CD4-positive, alpha-beta T cell (primary cell): ENCODE measurements around the gene ARIH2. TPM values are rescaled to one million over a fixed set of nuclear protein-coding genes. Genes with fewer than 3 reads are reported as not detected.

ENCODE experiments used
- ATAC-seq: fragments of 200-7000 bp; cut with Tn5 transposase; one replicate; pipeline ENCODE4 v1.10.0; 2022; ENCODE audit warnings: mild to moderate bottlenecking; ENCODE audit not compliant: poor library complexity
- CTCF ChIA-PET: fragments of 350-600 bp; sonication (Branson Sonifier 250); formaldehyde crosslinking; loops from one replicate; lab custom pipeline; 2021; ENCODE audit warnings: antibody characterized with exemption, inconsistent platforms; lab: Charles Lee
- POLR2A ChIA-PET: fragments of 350-600 bp; sonication (Branson Sonifier 250); formaldehyde crosslinking; loops from one replicate; lab custom pipeline; 2021; ENCODE audit warnings: antibody characterized with exemption, inconsistent platforms; lab: Charles Lee
- DNase-seq, 14 experiments: peaks; one replicate each; pipeline ENCODE4 v3.0.0-alpha.2; 2013 to 2020; ENCODE audit warnings: mixed read lengths in 2 of 14
- H3K27ac ChIP-seq, 2 donors: one replicate each; pipeline versions ENCODE4 v1.5.1 to v1.7.0; 2013; ENCODE audit warnings: low read length in 2 of 2, low read depth in 1 of 2, mild to moderate bottlenecking in 1 of 2
- H3K27me3 ChIP-seq, 2 experiments: 1 replicate in 1 of 2; 2 replicates in 1 of 2; pipeline versions ENCODE4 v1.6.1 to v1.7.0; 2013; ENCODE audit warnings: low read length in 2 of 2, control low read depth in 1 of 2, mild to moderate bottlenecking in 1 of 2, moderate library complexity in 1 of 2; ENCODE audit not compliant: insufficient read depth in 2 of 2, control insufficient read depth in 1 of 2
- H3K36me3 ChIP-seq: one replicate; pipeline ENCODE4 v1.6.1; 2013; ENCODE audit warnings: low read length, control low read depth; ENCODE audit not compliant: insufficient read depth
- H3K4me1 ChIP-seq: one replicate; pipeline ENCODE4 v1.6.1; 2013; ENCODE audit warnings: low read length, control low read depth; ENCODE audit not compliant: insufficient read depth
- H3K4me3 ChIP-seq: one replicate; pipeline ENCODE4 v1.5.1; 2013; ENCODE audit warnings: mild to moderate bottlenecking, low read length, moderate library complexity
- H3K9me3 ChIP-seq, 2 experiments: 1 replicate in 1 of 2; 2 replicates in 1 of 2; pipeline versions ENCODE4 v1.6.1 to v1.7.0; 2013; ENCODE audit warnings: low read length in 2 of 2, mild to moderate bottlenecking in 2 of 2, control low read depth in 1 of 2, moderate library complexity in 1 of 2; ENCODE audit not compliant: control insufficient read depth in 1 of 2, insufficient read depth in 1 of 2
- H3K27ac Mint-ChIP-seq: one replicate; pipeline ENCODE4 v1.8.0; 2020; ENCODE audit warnings: mixed read lengths
- H3K27me3 Mint-ChIP-seq: one replicate; pipeline ENCODE4 v1.8.0; 2021; ENCODE audit warnings: mixed read lengths
- H3K36me3 Mint-ChIP-seq: one replicate; pipeline ENCODE4 v1.8.0; 2021; ENCODE audit warnings: low read depth, mixed read lengths
- H3K4me1 Mint-ChIP-seq: one replicate; pipeline ENCODE4 v1.8.0; 2021; ENCODE audit warnings: low read depth, mixed read lengths
- H3K4me3 Mint-ChIP-seq: one replicate; pipeline ENCODE4 v1.8.0; 2020; ENCODE audit warnings: mild to moderate bottlenecking, mixed read lengths
- H3K9me3 Mint-ChIP-seq: one replicate; pipeline ENCODE4 v1.8.0; 2020; ENCODE audit warnings: mixed read lengths
- CTCF ChIP-seq: fragments of 200-600 bp; IDR thresholded peaks from one replicate; pipeline ENCODE4 v1.8.0; 2022; ENCODE audit warnings: antibody characterized with exemption, mild to moderate bottlenecking
- intact Hi-C, 2 experiments: fragments of 100-400 bp; cut with DNase I in 1 of 2; cut with micrococcal nuclease in 1 of 2; formaldehyde crosslinking; loops; one replicate each; pipeline versions ENCODE4 v1.15.1 to v1.9.0; 2023 to 2025; cut with DNase I, micrococcal nuclease
- total RNA-seq, 174 experiments: library from RNA in 2 of 174; stranded (reverse) in 2 of 174; gene quantifications; one replicate each; pipeline ENCODE4 v1.2.3 and lab custom pipeline; 2021 to 2026

ARIH2 gene
- total RNA-seq, 2 experiments from 2014 or later, result 182 TPM

GRCh38 chr3:49021813-49022687 is 103.4 kb downstream of the ARIH2 start, which contains the start of gene NDUFAF3:
Gene NDUFAF3, plus strand, starts transcription at chr3:49022121. Its CDS starts 24 bp downstream, at chr3:49022145.
- Histone ChIP-seq H3K4me3 (peak within 1 kb of the TSS; percentile 80), H3K4me1 (peaks cover 63% of the 10 kb centered on the region), H3K36me3 (peaks cover 42% of the 10 kb centered on the region), H3K9me3 (no peaks in the 10 kb centered on the region), H3K27me3 (no peaks in the 10 kb centered on the region), H3K27ac (peak within 1 kb of the TSS; percentile 92 to 98)
- CTCF ChIA-PET, result interaction anchor here (0.5 to 5.2 kb wide), 20 partner anchors 9 to 1916 kb away, joined by 3 to 63 read pairs (median 4); partner anchors contain the start of genes IP6K2, KLHDC8B, P4HTM and QRICH1
- H3K4me3 Mint-ChIP-seq, result peak within 1 kb of the TSS; percentile 95
- DNase-seq, result peak; percentile 81 to 95 (median 90)
- TF ChIP-seq CTCF, result peak; percentile 99
- no peaks in the 10 kb centered on the region for H3K9me3 Mint-ChIP-seq
- H3K4me1 Mint-ChIP-seq, result peaks cover 50% of the 10 kb centered on the region
- peaks cover 57% of the 10 kb centered on the region for H3K36me3 Mint-ChIP-seq
- POLR2A ChIA-PET, result interaction anchor here (0.5 to 12.0 kb wide), 25 partner anchors 7 to 1509 kb away, joined by 3 to 331 read pairs (median 6); partner anchors contain the start of genes ARIH2, CCDC71, DAG1 and ELP6
- intact Hi-C loops, result loop anchor here (1.0 to 10.0 kb wide), 10 partner anchors 7 to 913 kb away; partner anchors contain the start of genes QRICH1 (in 2 of the 2), APEH (in 1 of the 2), ARIH2 (in 1 of the 2) and IMPDH2 (in 1 of the 2)
- H3K27ac Mint-ChIP-seq, result peak within 1 kb of the TSS; percentile 90
- no peaks in the 10 kb centered on the region for H3K27me3 Mint-ChIP-seq
- ATAC-seq, result peak; percentile 74

GRCh38 chr3:49022688-49023171 is 104.1 kb downstream of the ARIH2 start:
- H3K36me3 Mint-ChIP-seq, result peaks cover 57% of the 10 kb centered on the region
- Histone ChIP-seq H3K36me3 (peaks cover 43% of the 10 kb centered on the region), H3K9me3 (no peaks in the 10 kb centered on the region), H3K27me3 (no peaks in the 10 kb centered on the region), H3K27ac (peak overlapping the region; percentile 92 to 98), H3K4me3 (peak overlapping the region; percentile 80), H3K4me1 (peaks cover 60% of the 10 kb centered on the region)
- CTCF ChIA-PET, result interaction anchor here (0.7 to 5.2 kb wide), 12 partner anchors 8 to 622 kb away, joined by 3 to 63 read pairs (median 10); partner anchors contain the start of genes P4HTM, QRICH1, USP19 and WDR6
- no peak for ATAC-seq
- H3K4me3 Mint-ChIP-seq, result peak overlapping the region; percentile 95
- H3K27ac Mint-ChIP-seq, result peak overlapping the region; percentile 90
- peaks cover 50% of the 10 kb centered on the region for H3K4me1 Mint-ChIP-seq
- TF ChIP-seq CTCF, result no peak
- H3K27me3 Mint-ChIP-seq, result no peaks in the 10 kb centered on the region
- POLR2A ChIA-PET, result interaction anchor here (1.2 to 12.0 kb wide), 13 partner anchors 8 to 1510 kb away, joined by 3 to 331 read pairs (median 16); partner anchors contain the start of genes ARIH2, CCDC71, ELP6 and P4HTM
- DNase-seq, result no peak
- no peaks in the 10 kb centered on the region for H3K9me3 Mint-ChIP-seq
- intact Hi-C loops, result loop anchor here (5.0 to 10.0 kb wide), 6 partner anchors 70 to 912 kb away; partner anchors contain the start of genes APEH (in 1 of the 2), ARIH2 (in 1 of the 2), QRICH1 (in 1 of the 2) and RHOA (in 1 of the 2)

GRCh38 chr3:49023775-49024174 is 105.1 kb downstream of the ARIH2 start:
- Mint-ChIP-seq H3K4me3 (peak overlapping the region; percentile 95), H3K9me3 (no peaks in the 10 kb centered on the region), H3K36me3 (peaks cover 65% of the 10 kb centered on the region), H3K4me1 (peaks cover 52% of the 10 kb centered on the region), H3K27ac (peak overlapping the region; percentile 90), H3K27me3 (no peaks in the 10 kb centered on the region)
- H3K36me3 ChIP-seq, result peaks cover 43% of the 10 kb centered on the region
- intact Hi-C loops, result loop anchor here (5.0 to 10.0 kb wide), 6 partner anchors 69 to 911 kb away; partner anchors contain the start of genes APEH (in 1 of the 2), ARIH2 (in 1 of the 2), QRICH1 (in 1 of the 2) and RHOA (in 1 of the 2)
- no peak overlapping the region for H3K27ac ChIP-seq
- peaks cover 66% of the 10 kb centered on the region for H3K4me1 ChIP-seq
- H3K27me3 ChIP-seq, result no peaks in the 10 kb centered on the region
- DNase-seq, result no peak
- ChIA-PET CTCF (interaction anchor here (4.6 to 5.2 kb wide), 2 partner anchors 16 to 35 kb away, joined by 59 to 63 read pairs; partner anchors contain the start of genes P4HTM and WDR6), POLR2A (interaction anchor here (1.1 to 12.0 kb wide), 3 partner anchors 17 to 97 kb away, joined by 3 to 331 read pairs (median 5); partner anchors contain the start of genes QRICH1, USP19 and WDR6)
- no peak for TF ChIP-seq CTCF
- ATAC-seq, result no peak
- H3K4me3 ChIP-seq, result no peak overlapping the region
- H3K9me3 ChIP-seq, result no peaks in the 10 kb centered on the region
